ENCODE results near the gene ATP2B2. TPM values are rescaled to one million over a fixed set of nuclear protein-coding genes. Genes with fewer than 3 reads are reported as not detected.

The ATP2B2 gene
- total RNA-seq, 1 experiment from 2014 or later: not detected

DNA sequence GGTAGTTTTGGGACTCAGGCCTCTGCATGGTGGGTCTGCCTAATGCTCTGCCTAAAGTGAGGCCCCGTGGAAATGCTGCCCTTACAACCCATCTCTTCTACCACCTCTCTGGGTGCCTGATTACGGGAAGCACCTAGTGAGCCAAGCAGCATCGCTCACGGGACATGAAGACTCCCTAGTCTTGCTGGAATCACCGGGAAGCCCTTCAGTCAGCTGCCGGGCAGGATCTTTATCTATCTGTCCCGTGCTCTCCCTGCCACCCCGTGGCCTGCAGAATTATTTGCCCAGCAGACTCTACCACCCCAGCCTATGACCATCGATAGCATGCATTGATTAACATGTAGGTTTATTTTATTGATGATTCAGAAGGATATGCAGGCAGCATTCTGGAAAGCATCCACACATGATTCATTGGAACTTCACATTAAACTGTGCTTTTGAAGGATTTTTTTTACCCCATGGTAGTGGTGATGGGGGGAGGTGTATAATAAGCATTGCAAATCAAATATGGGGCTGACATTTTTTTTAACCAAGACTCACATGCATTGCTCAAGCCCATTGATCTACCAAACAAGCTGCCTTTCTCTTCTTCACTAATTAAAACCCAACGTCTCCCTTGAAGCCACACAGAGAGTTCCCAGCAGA is 63.1 kb downstream of the ATP2B2 start:
- ChIA-PET CTCF (no interaction called here), POLR2A (no interaction called here), RAD21 (ENCODE audit: low non-redundant PET in 1 of 2, low total read pairs in 2 of 2, uncharacterized antibody in 2 of 2, unreplicated experiment in 2 of 2) (no interaction called here)
- H3K9me2 ChIP-seq (ENCODE audit: insufficient read depth): no peaks in the 10 kb centered on the region
- intact Hi-C loops (cut with micrococcal nuclease): no loop called here
- TF ChIP-seq TCF7L2 (IDR thresholded peaks at IDR 0.05; ENCODE audit: borderline replicate concordance, extremely low read depth, insufficient read depth, insufficient read length): no peak
- no peak for TF ChIP-seq POLR2AphosphoS5 (IDR thresholded peaks at IDR 0.05; ENCODE audit: low read depth, low read length)
- TF ChIP-seq, protein P1, sequence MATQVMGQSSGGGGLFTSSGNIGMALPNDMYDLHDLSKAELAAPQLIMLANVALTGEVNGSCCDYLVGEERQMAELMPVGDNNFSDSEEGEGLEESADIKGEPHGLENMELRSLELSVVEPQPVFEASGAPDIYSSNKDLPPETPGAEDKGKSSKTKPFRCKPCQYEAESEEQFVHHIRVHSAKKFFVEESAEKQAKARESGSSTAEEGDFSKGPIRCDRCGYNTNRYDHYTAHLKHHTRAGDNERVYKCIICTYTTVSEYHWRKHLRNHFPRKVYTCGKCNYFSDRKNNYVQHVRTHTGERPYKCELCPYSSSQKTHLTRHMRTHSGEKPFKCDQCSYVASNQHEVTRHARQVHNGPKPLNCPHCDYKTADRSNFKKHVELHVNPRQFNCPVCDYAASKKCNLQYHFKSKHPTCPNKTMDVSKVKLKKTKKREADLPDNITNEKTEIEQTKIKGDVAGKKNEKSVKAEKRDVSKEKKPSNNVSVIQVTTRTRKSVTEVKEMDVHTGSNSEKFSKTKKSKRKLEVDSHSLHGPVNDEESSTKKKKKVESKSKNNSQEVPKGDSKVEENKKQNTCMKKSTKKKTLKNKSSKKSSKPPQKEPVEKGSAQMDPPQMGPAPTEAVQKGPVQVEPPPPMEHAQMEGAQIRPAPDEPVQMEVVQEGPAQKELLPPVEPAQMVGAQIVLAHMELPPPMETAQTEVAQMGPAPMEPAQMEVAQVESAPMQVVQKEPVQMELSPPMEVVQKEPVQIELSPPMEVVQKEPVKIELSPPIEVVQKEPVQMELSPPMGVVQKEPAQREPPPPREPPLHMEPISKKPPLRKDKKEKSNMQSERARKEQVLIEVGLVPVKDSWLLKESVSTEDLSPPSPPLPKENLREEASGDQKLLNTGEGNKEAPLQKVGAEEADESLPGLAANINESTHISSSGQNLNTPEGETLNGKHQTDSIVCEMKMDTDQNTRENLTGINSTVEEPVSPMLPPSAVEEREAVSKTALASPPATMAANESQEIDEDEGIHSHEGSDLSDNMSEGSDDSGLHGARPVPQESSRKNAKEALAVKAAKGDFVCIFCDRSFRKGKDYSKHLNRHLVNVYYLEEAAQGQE (IDR thresholded peaks at IDR 0.05; ENCODE audit: low read depth): no peak
- TF ChIP-seq ZFX (IDR thresholded peaks at IDR 0.05): no peak
- TF ChIP-seq, protein P2, sequence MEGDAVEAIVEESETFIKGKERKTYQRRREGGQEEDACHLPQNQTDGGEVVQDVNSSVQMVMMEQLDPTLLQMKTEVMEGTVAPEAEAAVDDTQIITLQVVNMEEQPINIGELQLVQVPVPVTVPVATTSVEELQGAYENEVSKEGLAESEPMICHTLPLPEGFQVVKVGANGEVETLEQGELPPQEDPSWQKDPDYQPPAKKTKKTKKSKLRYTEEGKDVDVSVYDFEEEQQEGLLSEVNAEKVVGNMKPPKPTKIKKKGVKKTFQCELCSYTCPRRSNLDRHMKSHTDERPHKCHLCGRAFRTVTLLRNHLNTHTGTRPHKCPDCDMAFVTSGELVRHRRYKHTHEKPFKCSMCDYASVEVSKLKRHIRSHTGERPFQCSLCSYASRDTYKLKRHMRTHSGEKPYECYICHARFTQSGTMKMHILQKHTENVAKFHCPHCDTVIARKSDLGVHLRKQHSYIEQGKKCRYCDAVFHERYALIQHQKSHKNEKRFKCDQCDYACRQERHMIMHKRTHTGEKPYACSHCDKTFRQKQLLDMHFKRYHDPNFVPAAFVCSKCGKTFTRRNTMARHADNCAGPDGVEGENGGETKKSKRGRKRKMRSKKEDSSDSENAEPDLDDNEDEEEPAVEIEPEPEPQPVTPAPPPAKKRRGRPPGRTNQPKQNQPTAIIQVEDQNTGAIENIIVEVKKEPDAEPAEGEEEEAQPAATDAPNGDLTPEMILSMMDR (IDR thresholded peaks at IDR 0.05 in 2 of 3, conservative IDR thresholded peaks at IDR 0.05 in 1 of 3; ENCODE audit: borderline replicate concordance in 1 of 3, insufficient read depth in 1 of 3, low read depth in 2 of 3, low read length in 2 of 3): no peak
- DNase-seq (ENCODE audit: low read depth, low spot score) (no peak), ATAC-seq (no peak)
- H3K9me3 ChIP-seq (ENCODE audit: control insufficient read depth in 1 of 2, insufficient read depth in 1 of 2, low read depth in 1 of 2, low read length in 2 of 2): no peaks in the 10 kb centered on the region
- no peak overlapping the region for H2AFZ ChIP-seq (ENCODE audit: low read depth, low read length, poor library complexity, severe bottlenecking)
- peaks cover 0 to 5% of the 10 kb centered on the region in 2 experiments; a peak in 1 of 4 replicates for H3K4me1 ChIP-seq (ENCODE audit: control insufficient read depth in 1 of 2, insufficient read depth in 2 of 2, low read length in 2 of 2)
- H3K36me3 ChIP-seq (ENCODE audit: control insufficient read depth in 1 of 2, insufficient read depth in 2 of 2, low read length in 2 of 2): no peaks in the 10 kb centered on the region
- H3K4me2 ChIP-seq (ENCODE audit: low read length): no peak overlapping the region
- H3K79me2 ChIP-seq (ENCODE audit: insufficient read depth, low read length): no peaks in the 10 kb centered on the region
- H3K4me3 ChIP-seq (replicated peaks in 1 of 2; ENCODE audit: low read depth in 1 of 2, low read length in 2 of 2): no peak overlapping the region
- H4K20me1 ChIP-seq (ENCODE audit: insufficient read depth): no peaks in the 10 kb centered on the region
- H3K27ac ChIP-seq (ENCODE audit: low read depth, low read length): no peak overlapping the region
- peaks cover 13% of the 10 kb centered on the region; the same call in 1 of the 2 replicates for H3K27me3 ChIP-seq (ENCODE audit: insufficient read depth, low read length)
- no peak overlapping the region for H3K9ac ChIP-seq (ENCODE audit: low read length)
- BruUV-seq (replicated peaks): no TSS peak

Measured in HCT116 (cell line).